Measurements from ENCODE around the gene KRABD2.
A peak's percentile ranks its signal among the peaks of the same experiment; 100 is the strongest.

Gene KRABD2

DNA sequence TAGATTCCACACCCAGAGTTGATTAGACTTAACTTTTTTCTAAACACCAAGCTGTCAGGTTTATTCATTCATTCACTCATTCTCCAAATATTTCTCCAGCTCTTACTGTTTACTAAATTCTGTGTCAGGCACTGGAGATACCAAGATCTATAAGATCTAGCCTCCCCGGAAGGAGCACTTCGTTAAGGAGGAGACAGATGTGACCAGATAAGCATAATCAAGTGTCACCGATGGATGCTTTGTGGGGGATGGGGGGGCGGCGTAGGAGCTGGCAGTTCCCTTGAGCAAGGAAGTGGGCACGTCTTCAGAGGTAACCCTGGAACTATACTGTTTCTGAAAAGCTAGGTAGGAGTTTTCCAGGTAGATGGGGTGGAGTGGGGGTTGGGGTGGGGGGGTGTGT is 10.3 kb upstream of the KRABD2 start:
- Histone ChIP-seq H3T11ph (ENCODE audit: low read length) (no peak overlapping the region), H4K20me1 (ENCODE audit: control insufficient read depth, insufficient read depth, insufficient read length) (no peaks in the 10 kb centered on the region), H3K4ac (ENCODE audit: low read depth, low read length) (no peak overlapping the region), H4K91ac (ENCODE audit: insufficient read length, low read depth, low read length) (no peak overlapping the region), H2AK5ac (ENCODE audit: insufficient read length, low read length) (no peak overlapping the region), H2AFZ (ENCODE audit: low read length) (no peak overlapping the region), H3K79me2 (ENCODE audit: insufficient read depth, low read length) (peaks cover 8% of the 10 kb centered on the region; the same call in 1 of the 2 replicates), H3K56ac (ENCODE audit: insufficient read length, low read depth, low read length) (no peak overlapping the region), H3K23ac (ENCODE audit: insufficient read length, low read depth, low read length) (no peak overlapping the region), H3K27me3 (ENCODE audit: insufficient read depth, low read length) (no peaks in the 10 kb centered on the region), H3K4me1 (ENCODE audit: insufficient read depth, low read length) (no peaks in the 10 kb centered on the region), H4K8ac (replicated peaks; ENCODE audit: insufficient read length, low read depth, low read length) (no peak overlapping the region), H2BK120ac (ENCODE audit: low read depth, low read length, poor library complexity, severe bottlenecking) (no peak overlapping the region), H3K18ac (ENCODE audit: insufficient read length, low read depth, low read length) (no peak overlapping the region), H3K9me3 (ENCODE audit: control insufficient read depth, low read depth, low read length) (no peaks in the 10 kb centered on the region), H2BK5ac (ENCODE audit: insufficient read length, low read length) (no peak overlapping the region), H3K23me2 (ENCODE audit: insufficient read length, low read depth, low read length, poor library complexity, severe bottlenecking) (peaks cover 5% of the 10 kb centered on the region), H2BK15ac (ENCODE audit: low read depth, low read length) (no peak overlapping the region), H3K4me2 (ENCODE audit: insufficient read depth, insufficient read length, low read length) (no peak overlapping the region), H2BK12ac (ENCODE audit: insufficient read length, low read depth, low read length) (no peak overlapping the region), H3K27ac (ENCODE audit: insufficient read length, low read depth, low read length) (no peak overlapping the region), H3K9ac (ENCODE audit: extremely low read depth, insufficient read length, low read length) (no peak overlapping the region), H4K5ac (ENCODE audit: insufficient read length, low read depth, low read length) (no peak overlapping the region), H3K79me1 (ENCODE audit: insufficient read depth, low read depth, low read length, poor library complexity, severe bottlenecking) (no peaks in the 10 kb centered on the region), H2BK20ac (ENCODE audit: low read depth, low read length, poor library complexity, severe bottlenecking) (no peak overlapping the region), H3K14ac (ENCODE audit: insufficient read depth, low read length) (no peak overlapping the region)
- DNase-seq: no peak
- Mint-ChIP-seq H3K4me1 (peaks cover 13 to 28% of the 10 kb centered on the region in 2 experiments), H3K27me3 (ENCODE audit: low read depth) (peaks cover 2% of the 10 kb centered on the region; the same call in 1 of the 2 replicates), H3K4me3 (no peak overlapping the region), H3K9me3 (no peaks in the 10 kb centered on the region; a peak in 1 of 5 replicates), H3K27ac (peak overlapping the region in 1 of 3 experiments; percentile 66; a peak in 1 of 7 replicates), H3K36me3 (ENCODE audit: insufficient read depth in 1 of 3, low read depth in 3 of 3) (peaks cover 12% of the 10 kb centered on the region in 3 experiments)
- TF ChIP-seq, protein P1, sequence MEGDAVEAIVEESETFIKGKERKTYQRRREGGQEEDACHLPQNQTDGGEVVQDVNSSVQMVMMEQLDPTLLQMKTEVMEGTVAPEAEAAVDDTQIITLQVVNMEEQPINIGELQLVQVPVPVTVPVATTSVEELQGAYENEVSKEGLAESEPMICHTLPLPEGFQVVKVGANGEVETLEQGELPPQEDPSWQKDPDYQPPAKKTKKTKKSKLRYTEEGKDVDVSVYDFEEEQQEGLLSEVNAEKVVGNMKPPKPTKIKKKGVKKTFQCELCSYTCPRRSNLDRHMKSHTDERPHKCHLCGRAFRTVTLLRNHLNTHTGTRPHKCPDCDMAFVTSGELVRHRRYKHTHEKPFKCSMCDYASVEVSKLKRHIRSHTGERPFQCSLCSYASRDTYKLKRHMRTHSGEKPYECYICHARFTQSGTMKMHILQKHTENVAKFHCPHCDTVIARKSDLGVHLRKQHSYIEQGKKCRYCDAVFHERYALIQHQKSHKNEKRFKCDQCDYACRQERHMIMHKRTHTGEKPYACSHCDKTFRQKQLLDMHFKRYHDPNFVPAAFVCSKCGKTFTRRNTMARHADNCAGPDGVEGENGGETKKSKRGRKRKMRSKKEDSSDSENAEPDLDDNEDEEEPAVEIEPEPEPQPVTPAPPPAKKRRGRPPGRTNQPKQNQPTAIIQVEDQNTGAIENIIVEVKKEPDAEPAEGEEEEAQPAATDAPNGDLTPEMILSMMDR (conservative IDR thresholded peaks at IDR 0.05): no peak
- WGBS (ENCODE audit: extremely low coverage, insufficient read length, low lambda C conversion rate): no CpG with 5 or more reads among the region's 6 CpGs

Data from H9 (cell line).